GM10248 (cell line): ENCODE measurements around the gene FNIP1.

Source experiments
- CTCF ChIA-PET: fragments of 300-600 bp; sonication (Branson Sonifier 250); formaldehyde crosslinking; extraction: SDS; loops from one replicate; lab custom pipeline; 2021; ENCODE audit warnings: antibody characterized with exemption; lab: Yijun Ruan, JAX
- POLR2A ChIA-PET: fragments of 350-650 bp; sonication (Branson Sonifier 250); formaldehyde crosslinking; extraction: SDS; loops from one replicate; lab custom pipeline; 2020; ENCODE audit warnings: antibody characterized with exemption; lab: Yijun Ruan, JAX
- DNase-seq: peaks from one replicate; pipeline ENCODE4 v3.0.0; 2012; ENCODE audit errors: extremely low spot score
- CTCF ChIP-seq: IDR thresholded peaks from 2 replicates; pipeline ENCODE4 v1.5.1; 2012; ENCODE audit warnings: mild to moderate bottlenecking, low read depth; ENCODE audit errors: extremely low read depth, missing control alignments, control extremely low read depth

Gene FNIP1

GRCh38 chr5:131821221-131821620 is 24.4 kb upstream of the FNIP1 start:
- POLR2A ChIA-PET: no interaction called here
- CTCF ChIA-PET: interaction anchor here (1.3 kb wide), 1 partner anchor 26 kb away, joined by 3 read pairs; no protein-coding TSS in a partner anchor
- TF ChIP-seq CTCF: no peak
- DNase-seq: no peak

GRCh38 chr5:131818001-131818724 is 21.3 kb upstream of the FNIP1 start:
- no peak for DNase-seq
- CTCF ChIA-PET: interaction anchor here (1.0 kb wide), 2 partner anchors 10 kb away, joined by 3 read pairs; no protein-coding TSS in a partner anchor
- TF ChIP-seq CTCF: no peak
- POLR2A ChIA-PET: no interaction called here

- no peak for DNase-seq
- ChIA-PET CTCF (no interaction called here), POLR2A (no interaction called here)
- TF ChIP-seq CTCF: no peak
Measured at GRCh38 chr5:131814990-131815389, 18.2 kb upstream of the FNIP1 start.

GRCh38 chr5:131812371-131813160 is 15.7 kb upstream of the FNIP1 start:
- ChIA-PET CTCF (interaction anchor here (2.2 to 4.0 kb wide), 3 partner anchors 196 to 250 kb away, joined by 7 to 70 read pairs (median 7); partner anchors contain the start of genes ACSL6 and IL3), POLR2A (no interaction called here)
- no peak for DNase-seq
- no peak for TF ChIP-seq CTCF

- POLR2A ChIA-PET: interaction anchor here (1.2 kb wide), 1 partner anchor 14 kb away, joined by 3 read pairs; the partner anchor contains the start of gene FNIP1
- peak; percentile 58 for TF ChIP-seq CTCF
- DNase-seq: peak; percentile 52
- CTCF ChIA-PET: interaction anchor here (0.9 to 4.0 kb wide), 8 partner anchors 8 to 252 kb away, joined by 3 to 70 read pairs (median 6); partner anchors contain the start of genes ACSL6 and FNIP1
Measured at GRCh38 chr5:131810510-131811249, 13.9 kb upstream of the FNIP1 start.
